Measurements from ENCODE around the gene PTPRE.
A peak's percentile ranks its signal among the peaks of the same experiment; 100 is the strongest.

PTPRE gene

DNA sequence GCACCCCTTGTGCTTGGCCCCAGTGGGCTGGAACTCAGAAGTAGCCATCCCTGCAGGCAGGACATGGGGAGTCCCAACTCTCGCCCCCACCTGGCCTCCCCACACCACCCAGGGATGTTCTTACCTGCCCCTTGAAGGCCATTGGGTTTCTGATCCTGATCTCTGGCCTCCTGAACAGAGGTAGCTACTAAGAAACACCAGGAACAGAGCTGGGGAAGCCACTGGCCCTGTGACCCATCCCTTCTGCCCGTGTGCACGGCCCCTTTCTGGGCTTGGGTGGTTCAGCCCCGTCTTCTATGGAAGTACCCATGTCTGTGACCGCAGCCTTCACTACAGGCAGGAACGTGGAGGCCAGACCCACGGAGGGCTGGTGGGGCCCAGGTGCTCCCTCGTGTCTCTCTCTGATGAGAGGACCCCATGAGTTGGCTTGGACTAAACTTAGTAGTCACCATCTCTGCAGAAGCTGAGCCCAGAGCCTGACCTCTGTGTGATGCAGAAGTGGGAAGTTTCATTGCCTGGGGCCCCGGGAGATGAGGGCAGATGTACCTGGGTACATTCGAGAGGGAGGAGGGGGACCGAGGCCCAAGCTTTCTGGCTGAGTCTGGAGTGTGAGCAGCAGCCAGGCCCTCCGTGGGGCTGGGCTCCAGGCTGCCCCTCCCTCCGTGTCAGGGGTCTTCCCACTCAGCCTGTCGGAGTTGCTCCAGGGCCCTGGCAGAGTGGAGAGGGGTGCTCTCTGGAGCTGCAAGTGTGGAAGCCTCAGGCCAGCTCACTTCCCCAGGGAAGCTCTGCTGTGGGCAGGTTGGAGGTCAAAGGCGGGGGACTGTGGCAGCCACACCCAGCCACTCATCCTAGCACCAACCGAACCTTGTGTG, 138.3 kb downstream of the PTPRE start:
- no peak for DNase-seq (ENCODE audit: low read depth in 3 of 3)

DNA sequence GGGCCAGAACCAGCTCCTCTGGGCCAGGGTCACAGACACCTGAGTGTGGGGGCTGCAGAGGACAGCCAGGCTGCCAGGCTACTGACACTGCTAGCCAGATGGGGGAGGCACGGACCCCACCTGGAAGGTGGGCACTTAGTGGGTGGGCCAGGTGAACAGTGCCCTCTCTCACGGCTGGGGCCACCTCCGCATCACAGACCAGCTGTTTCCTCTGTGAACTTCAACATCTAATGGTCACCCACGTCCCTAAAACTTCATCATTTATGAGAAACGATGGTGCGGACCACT, 138.9 kb downstream of the PTPRE start:
- DNase-seq (ENCODE audit: low read depth in 3 of 3): no peak

DNA sequence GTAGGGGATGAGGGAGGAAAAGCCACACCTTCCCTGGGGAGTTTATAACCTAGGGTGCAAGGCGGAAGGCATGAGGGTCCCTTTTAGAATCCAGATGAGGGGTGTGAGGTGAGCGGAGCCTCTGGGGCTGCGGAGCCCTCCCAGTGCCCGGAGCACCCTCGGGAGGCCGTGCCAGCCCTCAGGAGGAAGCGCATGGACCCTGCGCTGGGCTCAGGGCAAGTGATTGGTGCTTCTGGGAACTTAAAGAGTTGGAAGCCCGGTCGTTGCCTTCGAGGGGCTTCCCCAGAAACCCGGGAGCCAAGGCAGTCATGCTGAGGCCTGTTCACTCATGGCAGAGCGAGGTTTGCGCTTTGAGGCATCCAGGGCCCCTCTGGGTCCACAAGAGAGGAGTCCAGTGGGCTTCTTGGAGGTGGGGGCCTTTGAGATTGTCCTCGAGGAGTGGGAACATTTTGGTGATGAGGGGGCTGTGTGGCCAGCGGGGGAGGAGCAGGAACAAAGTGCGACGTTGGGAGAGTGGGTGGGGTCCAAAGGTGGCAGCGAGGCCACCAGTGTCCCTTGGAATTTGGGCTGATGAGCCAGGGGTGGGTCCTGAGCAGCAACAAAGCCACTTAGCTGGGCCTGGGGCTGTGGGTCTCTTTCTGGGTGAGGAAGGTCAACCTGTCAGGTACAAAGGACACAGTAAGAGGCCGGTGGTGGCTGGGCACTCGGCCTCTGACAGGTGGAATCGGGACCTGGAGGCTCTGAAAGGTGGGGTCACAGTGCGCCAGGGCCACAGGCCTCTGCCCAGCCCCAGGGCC, 139.5 kb downstream of the PTPRE start:
- DNase-seq (ENCODE audit: low read depth in 3 of 3): no peak

DNA sequence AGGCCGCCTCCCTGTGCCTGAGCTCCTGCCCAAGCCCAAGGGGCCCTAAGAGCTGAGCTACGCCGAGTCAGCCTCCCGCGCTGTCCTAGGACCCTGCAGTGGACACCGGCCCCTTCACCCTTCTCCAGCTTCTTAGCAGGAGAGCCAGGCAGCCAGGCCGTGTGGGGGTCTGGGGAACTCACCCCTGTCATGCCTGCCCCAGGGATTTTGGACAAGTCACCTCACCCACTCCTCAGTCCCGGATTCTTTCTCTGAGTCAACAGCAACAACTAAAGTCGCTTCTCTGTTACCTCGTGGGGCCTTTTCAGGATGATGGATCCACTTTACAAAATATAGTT, 140.0 kb downstream of the PTPRE start:
- DNase-seq (ENCODE audit: low read depth in 3 of 3): no peak

DNA sequence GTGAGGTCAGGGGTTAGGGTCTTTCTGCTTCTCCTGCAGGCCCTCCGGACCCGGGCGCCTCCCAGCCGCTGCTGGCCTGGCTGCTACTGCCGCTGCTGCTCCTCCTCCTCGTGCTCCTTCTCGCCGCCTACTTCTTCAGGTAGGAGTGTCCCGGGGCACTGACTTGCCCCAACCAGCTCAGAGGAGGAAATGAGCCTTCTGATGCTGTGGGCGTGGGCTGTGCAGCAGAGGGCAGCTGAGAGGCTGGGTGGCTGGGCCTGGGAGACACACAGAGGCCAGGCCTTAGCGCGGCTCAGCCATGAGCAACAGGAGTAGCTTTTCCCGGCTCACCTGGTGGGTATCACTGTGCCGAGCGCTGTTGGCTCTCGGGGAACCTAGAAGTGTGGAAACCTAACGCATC, 140.4 kb downstream of the PTPRE start:
- peak; percentile 71 to 80 (median 73) for DNase-seq (ENCODE audit: low read depth in 3 of 3)

DNA sequence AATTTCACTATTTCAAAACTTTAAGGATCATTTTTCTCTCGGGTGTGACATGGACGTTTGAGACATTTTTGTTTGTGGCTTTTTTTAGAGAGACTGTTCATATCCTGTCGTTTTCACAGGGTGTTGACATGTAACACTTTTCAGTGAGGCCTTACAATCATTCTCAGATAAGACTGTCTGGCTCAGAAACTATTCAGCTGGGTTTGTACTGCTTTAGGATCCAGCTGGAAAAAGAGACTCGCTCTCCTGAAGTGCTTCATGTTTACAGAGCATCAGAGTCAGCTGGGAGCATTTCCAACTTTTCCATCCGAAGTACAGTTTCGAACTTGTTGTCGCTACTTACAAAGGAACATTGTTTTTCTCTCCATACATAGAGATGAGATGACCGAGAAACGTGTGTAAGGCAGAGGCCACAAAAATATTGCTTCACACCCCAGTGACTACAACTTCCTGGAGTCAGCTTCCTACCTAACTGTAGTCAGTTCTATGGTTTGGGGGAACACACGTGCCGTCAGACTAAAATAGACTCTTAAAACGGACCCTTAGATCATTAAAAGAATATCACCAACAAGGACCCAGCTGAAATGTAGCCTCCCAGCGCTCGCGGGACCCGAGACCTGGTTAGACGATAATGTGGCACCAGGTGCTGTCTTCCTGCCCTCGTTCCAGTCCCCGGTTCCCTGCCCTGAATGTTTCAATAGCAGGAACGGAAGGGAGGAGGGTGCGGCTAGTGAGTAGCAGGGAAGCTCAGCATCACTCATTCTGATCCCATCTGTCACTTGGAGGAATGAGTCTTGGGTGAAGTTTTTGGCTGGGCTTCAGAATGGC, 141.3 kb downstream of the PTPRE start:
- DNase-seq (ENCODE audit: low read depth in 3 of 3): no peak

DNA sequence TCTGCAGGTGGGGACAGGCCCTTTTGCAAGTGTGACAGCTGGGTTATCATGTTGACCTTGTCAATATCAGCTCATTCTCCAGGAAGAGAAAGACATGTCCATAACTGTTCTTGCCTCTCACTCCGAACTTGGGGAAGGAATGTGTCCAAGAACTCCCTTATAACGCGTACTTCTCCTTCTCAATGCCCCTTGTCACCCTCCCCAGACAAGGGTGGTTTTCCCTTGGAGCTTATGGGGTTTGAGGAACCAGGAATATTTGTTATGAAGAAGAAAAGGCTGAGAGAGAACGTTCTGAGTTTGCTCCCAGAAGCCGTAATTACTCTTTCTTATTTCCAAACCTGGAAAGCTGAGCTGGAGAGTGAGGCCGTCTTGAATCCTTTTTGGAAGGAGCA, 141.9 kb downstream of the PTPRE start:
- DNase-seq (ENCODE audit: low read depth in 3 of 3): no peak

DNA sequence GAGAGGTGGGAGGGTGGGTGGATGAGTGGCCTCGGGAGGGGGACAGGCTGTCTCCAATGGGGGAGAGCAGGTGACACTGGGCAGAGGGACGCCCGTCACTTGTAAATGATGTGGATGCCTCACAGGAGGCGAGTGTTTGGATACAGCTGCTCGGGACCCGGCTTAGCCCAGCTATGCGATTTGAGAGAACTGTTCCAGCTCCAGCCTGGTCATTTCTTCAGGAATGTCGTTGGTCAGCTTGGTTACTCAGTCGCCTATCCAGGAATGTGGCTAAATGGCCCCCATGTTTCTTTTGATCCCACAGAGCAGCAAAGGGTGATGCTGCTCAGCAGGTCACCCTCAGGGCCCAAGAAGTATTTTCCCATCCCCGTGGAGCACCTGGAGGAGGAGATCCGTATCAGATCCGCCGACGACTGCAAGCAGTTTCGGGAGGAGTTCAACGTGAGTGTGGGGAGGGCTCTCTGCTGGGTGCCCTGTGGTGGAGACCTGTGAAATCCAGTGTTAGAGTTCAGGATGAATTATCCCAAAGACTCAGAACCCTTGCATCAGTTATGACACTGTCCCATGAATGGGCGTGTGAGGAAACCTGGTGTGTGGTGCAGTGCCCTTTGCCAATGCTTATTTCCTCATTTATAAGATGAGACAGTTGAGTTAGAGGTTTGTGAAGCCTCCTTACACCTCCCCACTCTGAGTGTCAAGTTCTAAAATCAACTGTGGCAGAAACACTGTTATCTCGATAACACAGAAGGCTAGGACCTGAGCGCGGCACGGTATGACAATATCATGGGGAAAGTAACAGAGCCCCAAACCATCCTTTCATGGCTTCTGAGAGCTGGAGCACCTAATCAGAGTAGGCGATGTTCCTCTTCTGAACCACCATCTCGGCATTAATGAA, 142.6 kb downstream of the PTPRE start:
- DNase-seq (ENCODE audit: low read depth in 3 of 3): no peak

DNA sequence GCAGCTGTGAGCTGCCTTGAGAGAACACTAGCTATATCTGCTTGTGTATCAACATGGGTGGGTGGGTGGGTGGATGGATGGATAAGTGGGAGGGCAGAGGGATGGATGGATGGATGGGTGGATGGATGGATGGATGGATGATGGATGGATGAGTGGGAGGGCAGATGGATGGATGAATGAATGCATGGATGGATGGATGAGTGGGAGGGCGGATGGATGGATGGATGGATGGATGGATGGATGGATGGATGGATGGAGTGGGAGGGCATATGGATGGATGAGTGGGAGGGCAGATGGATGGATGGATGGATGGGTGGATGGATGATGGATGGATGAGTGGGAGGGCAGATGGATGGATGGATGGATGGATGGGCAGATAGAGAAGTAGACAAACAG, 143.2 kb downstream of the PTPRE start:
- no peak for DNase-seq (ENCODE audit: low read depth in 3 of 3)

DNA sequence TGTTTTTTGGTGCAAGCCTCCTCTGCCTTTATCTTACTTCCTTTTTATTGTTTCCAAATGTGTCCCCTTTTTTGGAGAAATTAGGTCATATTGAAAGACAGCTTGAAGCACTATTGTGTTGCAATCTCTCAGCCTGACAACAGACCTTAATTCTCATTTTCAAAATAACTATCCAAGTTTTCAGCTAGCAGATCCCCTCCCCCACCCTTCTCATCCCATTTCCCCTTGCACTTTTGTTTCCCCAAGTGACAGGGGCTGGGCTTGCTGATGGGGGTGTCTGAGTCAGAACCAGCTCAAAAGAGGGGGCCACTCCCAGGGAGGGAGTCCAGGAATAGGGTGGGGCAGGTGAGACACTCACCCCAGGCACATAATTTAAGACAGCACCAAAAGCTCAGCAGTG, 144.0 kb downstream of the PTPRE start:
- DNase-seq (ENCODE audit: low read depth in 3 of 3): no peak

DNA sequence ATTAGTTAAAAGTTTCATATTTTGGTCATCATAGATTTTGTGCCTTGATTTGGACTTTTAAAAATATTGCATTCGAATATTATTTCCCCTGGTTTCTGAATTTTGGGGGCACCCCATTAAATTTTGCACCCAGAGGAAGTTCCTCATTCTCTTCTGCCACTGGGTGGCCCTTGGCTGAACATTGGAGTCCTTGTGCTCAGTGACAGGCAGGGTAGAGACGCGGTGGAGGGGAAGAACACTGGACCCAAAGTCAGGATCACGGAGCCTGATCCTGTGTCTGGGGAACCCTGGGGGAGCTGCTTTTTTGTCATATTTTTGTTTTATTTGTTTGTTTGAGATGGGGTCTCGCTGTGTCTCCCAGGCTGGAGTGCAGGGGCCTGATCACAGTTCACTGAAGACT, 144.6 kb downstream of the PTPRE start:
- DNase-seq (ENCODE audit: low read depth in 3 of 3): no peak

DNA sequence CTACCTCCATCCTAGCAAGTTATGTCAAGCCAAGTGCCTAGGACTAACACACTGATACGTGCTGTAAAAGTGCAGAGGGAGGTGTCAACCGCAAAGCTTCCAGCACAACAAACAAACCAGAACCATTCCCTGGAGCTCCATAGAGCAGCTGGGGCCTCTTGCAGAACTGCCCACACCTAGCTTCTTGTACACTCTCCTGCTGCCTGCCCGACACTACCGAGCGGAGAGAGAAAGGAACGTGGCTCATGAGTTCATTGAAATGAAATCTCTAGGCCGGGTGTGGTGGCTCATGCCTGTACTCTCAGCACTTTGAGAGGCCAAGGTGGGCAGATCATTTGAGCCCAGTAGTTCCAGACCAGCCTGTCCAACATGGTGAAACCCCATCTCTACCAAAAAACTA, 145.8 kb downstream of the PTPRE start:
- no peak for DNase-seq (ENCODE audit: low read depth in 3 of 3)

DNA sequence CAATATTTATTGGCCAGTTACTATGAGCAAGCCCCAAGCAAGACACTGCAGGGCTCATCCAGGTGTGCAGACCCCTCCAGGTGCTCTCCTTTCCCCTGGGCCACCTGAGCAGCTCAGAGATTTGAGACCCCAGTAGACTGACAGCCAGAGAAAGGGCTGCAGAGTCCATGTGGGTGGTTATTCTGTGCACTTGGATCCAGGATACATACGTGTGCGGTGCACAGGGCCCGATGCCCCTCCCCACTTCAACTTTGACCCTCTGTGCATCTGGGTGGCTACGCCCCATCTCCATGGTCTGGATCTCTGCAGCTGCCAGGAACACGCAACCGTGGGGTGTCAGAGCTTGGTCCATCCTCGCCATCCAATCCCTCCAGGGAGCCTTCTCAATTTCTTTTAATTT, 146.5 kb downstream of the PTPRE start:
- no peak for DNase-seq (ENCODE audit: low read depth in 3 of 3)

DNA sequence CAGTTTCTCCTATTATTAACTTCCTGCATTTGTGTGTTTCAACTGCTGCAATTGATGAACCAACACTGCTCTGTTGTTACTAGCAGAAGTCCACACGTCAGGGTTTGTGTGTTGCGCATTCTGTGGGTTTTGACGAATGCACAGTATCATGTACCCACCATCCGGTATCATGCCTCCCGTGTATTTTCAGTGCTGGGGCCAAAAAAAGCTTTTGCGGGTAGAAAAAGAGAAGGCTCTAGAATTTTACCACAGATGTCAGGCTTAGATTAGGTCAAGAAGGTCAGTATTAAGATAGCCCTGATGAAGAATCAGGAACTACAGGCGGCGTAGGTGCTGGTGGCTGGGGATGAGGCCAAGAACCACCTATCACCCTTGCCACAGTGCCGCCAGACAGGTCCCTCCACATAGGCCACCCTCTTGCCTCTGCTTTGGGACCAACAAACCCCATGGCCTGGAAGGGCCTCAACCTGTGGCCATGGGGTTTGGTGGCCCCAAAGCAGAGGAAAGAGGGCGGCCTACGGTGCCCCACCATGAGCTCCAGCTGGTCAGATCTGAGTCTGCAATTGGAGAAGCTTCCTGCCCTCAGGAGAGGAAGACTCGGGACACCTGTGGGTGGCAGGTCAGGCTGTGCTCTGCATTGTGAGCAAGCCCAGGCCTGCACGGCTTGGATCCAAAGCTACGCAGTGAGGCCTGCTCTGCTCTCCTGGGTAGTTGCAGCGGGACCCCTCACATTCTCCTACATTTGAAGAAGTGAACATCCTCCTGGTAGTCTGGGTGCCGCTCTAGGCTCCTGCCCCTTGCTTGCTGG, 147.5 kb downstream of the PTPRE start:
- no peak for DNase-seq (ENCODE audit: low read depth in 3 of 3)

DNA sequence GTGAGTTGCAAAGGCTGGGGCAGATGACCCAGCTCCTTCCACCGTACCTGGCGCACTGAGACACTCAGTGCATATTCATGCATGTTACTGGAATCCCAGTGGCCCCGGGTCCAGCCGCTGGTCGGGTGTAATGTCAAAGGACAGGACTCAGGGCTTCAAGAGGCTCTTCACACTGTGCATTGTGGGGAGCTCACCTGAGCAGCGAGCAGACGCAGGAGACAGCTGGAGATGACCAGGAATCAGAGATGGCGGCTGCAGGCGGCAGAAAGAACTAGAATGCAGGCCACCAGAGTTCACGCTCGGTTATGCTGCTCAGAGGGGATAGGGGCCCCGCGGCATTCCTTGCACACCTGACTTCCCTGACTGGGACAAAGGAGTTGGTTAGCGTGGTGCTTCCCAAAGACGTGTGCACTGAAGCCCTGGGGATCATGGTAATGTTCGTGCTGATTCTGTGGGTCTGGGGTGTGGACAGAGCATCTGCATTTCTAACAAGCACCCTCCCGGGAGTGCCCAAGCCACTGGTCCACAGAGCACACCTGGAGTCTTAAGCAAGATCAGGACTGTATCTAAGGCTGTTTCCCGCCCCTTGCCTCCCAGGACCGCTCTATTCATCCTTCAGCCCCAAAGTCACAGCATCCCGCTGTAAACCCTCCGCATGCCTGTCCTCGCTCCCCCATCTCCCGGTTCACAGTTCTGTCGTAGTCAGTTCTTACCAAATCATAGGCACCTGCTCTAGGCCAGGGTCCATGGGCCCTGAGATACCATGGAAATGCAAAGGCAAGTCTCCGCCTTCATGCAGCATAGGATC, 148.4 kb downstream of the PTPRE start:
- DNase-seq (ENCODE audit: low read depth in 3 of 3): no peak

DNA sequence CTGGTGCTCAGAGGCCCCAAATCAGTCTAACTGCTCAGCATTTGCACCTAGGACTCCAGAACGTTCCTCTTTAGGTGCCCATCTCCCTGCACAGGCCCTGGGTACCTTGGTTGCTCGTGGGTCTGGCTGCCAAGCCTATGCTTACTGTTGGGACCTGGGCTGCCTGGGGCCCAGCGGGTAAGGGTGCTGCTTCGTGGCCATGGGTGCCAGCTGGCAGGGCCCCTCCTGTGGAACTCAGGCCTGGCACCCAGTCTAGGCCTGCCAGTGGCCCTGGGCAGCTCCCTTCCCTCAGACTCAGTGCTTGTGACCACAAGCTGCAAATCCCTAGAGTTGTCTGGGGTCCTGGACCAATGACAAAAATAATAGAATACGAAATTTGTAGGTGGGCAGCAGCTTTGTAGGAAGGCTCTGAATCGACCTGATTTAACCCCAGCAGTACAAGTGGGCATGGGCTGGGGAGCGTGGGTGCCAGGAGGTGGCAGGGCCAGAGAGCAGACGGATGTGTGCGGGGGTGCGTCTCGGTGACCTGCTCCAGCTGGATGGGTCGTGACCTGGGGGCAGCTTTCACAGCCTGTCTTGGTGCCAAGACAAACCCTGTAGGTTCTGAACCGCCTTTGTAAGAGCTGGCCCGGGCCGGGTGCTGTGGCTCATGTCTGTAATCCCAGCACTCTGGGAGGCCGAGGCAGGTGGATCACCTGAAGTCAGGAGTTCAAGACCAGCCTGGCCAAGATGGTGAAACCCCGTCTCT, 149.6 kb downstream of the PTPRE start:
- DNase-seq (ENCODE audit: low read depth in 3 of 3): no peak

DNA sequence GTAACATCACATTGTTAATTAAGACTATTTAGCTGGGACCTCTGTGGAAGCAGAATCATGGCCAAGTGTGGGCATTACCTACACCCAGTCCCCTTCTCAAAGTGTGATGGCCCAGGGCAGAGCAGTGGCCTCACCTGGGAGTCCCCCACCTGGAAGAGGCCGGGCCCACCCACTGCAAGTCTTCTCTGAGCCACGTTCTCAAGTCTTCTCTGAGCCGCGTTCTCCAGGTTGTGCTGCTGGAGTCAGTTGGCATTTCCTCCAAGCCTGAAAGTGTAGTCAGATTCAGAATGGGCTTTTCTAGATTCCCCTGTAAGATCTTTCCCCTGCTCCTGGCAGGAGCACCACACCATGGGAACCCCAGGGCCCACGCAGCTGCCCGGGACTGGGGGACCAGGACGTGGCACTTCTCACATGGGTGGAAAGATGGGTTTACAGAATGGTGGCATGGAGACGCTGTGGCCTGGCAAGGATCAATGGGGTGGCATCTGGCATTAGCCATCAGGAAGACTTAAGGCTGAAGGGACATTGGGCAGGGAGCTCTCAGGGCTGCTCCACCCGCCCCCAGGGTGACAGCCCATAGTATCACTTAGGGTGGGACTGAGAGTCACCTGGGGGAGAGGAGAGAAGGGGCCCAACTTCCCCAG, 151.3 kb downstream of the PTPRE start:
- no peak for DNase-seq (ENCODE audit: low read depth in 3 of 3)

DNA sequence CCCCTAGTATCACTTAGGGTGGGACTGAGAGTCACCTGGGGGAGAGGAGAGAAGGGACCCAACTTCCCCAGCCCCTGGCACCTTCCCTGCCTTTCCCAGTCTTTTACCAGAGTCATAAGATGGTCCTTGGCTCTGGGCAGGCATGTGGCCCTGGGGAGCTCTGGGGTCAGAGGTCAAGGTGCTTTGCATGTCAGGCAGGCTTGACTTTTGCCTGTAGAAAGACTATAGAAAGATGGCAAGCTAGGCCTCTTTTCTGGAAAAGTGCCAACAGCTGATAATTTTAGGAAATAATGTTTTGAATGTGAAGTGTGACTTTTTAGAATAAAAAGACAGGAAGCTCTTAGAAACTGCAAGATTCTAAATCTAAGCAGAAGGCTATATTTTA, 151.8 kb downstream of the PTPRE start:
- DNase-seq (ENCODE audit: low read depth in 3 of 3): no peak
